IMR-90 (cell line): ENCODE data around the gene TBC1D16. TPM values are rescaled to one million over a fixed set of nuclear protein-coding genes. Genes with fewer than 3 reads are reported as not detected.

Experiments used
- ATAC-seq: fragments of 200-7000 bp; cut with Tn5 transposase; 2 replicates; pipeline ENCODE4 v1.9.1; 2020; ENCODE audit warnings: low read depth, mild to moderate bottlenecking, moderate library complexity
- BruUV-seq: library from RNA; stranded (reverse); fragments of 400-500 nt; replicated peaks from 2 replicates; lab custom pipeline; 2021; lab: Mats Ljungman, UMichigan
- CTCF ChIA-PET: fragments of 300-600 bp; formaldehyde crosslinking; extraction: SDS; loops from one replicate; lab custom pipeline; 2021; ENCODE audit warnings: antibody characterized with exemption; lab: Yijun Ruan, JAX
- POLR2A ChIA-PET: fragments of 300-600 bp; sonication (Branson Sonifier 250); formaldehyde crosslinking; loops from one replicate; lab custom pipeline; 2022; ENCODE audit warnings: antibody characterized with exemption; ENCODE audit not compliant: unreplicated experiment; lab: Charles Lee
- DNase-seq: peaks from one replicate; pipeline ENCODE4 v3.0.0; 2013
- H2AFZ ChIP-seq: replicated peaks from 2 replicates; pipeline ENCODE3; 2013; ENCODE audit warnings: low read length, mild to moderate bottlenecking; ENCODE audit not compliant: poor library complexity
- H2AK5ac ChIP-seq: 2 replicates; pipeline ENCODE4 v1.6.1; 2013; ENCODE audit warnings: low read depth, low read length, inconsistent platforms
- H2AK9ac ChIP-seq: replicated peaks from 2 replicates; pipeline ENCODE3; 2013; ENCODE audit warnings: mild to moderate bottlenecking, low read depth, low read length, moderate library complexity; ENCODE audit not compliant: poor library complexity
- H2BK120ac ChIP-seq: 2 replicates; pipeline ENCODE4 v1.6.1; 2013; ENCODE audit warnings: low read depth, low read length, inconsistent platforms
- H2BK15ac ChIP-seq: 3 replicates; pipeline ENCODE4 v1.6.1; 2013; ENCODE audit warnings: low read depth, low read length, inconsistent platforms
- H2BK20ac ChIP-seq: 2 replicates; pipeline ENCODE4 v1.6.1; 2013; ENCODE audit warnings: low read depth, mild to moderate bottlenecking, inconsistent platforms, low read length, moderate library complexity
- H2BK5ac ChIP-seq: 2 replicates; pipeline ENCODE4 v1.6.1; 2013; ENCODE audit warnings: mild to moderate bottlenecking, low read depth, low read length, inconsistent platforms; ENCODE audit not compliant: poor library complexity, severe bottlenecking
- H3K14ac ChIP-seq: replicated peaks from 2 replicates; pipeline ENCODE4 v1.6.1; 2013; ENCODE audit warnings: low read depth, low read length, inconsistent platforms
- H3K18ac ChIP-seq: 2 replicates; pipeline ENCODE4 v1.6.1; 2013; ENCODE audit warnings: low read depth, low read length, control low read depth
- H3K23ac ChIP-seq: 2 replicates; pipeline ENCODE4 v1.6.1; 2013; ENCODE audit warnings: low read depth, low read length, inconsistent platforms
- H3K27ac ChIP-seq: 2 replicates; pipeline ENCODE4 v1.5.1; 2013; ENCODE audit warnings: mild to moderate bottlenecking, control low read depth, low read length; ENCODE audit not compliant: insufficient read depth
- H3K27me3 ChIP-seq: 2 replicates; pipeline ENCODE4 v1.6.1; 2013; ENCODE audit warnings: low read length; ENCODE audit not compliant: control insufficient read depth, insufficient read depth
- H3K36me3 ChIP-seq: 2 replicates; pipeline ENCODE4 v1.6.1; 2013; ENCODE audit warnings: low read length, mixed read lengths; ENCODE audit not compliant: control insufficient read depth, insufficient read depth
- H3K4ac ChIP-seq: 2 replicates; pipeline ENCODE4 v1.6.1; 2013; ENCODE audit warnings: low read depth, low read length, inconsistent platforms
- H3K4me1 ChIP-seq: 2 replicates; pipeline ENCODE4 v1.6.1; 2013; ENCODE audit warnings: low read length, mixed read lengths; ENCODE audit not compliant: control insufficient read depth, insufficient read depth
- H3K4me2 ChIP-seq: 2 replicates; pipeline ENCODE4 v1.6.1; 2013; ENCODE audit warnings: low read depth, mild to moderate bottlenecking, control low read depth, low read length, moderate library complexity
- H3K4me3 ChIP-seq: 2 replicates; pipeline ENCODE4 v1.5.1; 2013; ENCODE audit warnings: low read depth, mild to moderate bottlenecking, control low read depth, low read length, moderate library complexity; ENCODE audit not compliant: insufficient read depth
- H3K56ac ChIP-seq: 2 replicates; pipeline ENCODE4 v1.6.1; 2013; ENCODE audit warnings: low read length, inconsistent platforms; ENCODE audit not compliant: insufficient read depth; ENCODE audit errors: extremely low read depth
- H3K79me1 ChIP-seq, 2 experiments: 2 replicates each; pipeline ENCODE4 v1.6.1; 2013; ENCODE audit warnings: low read length in 2 of 2, inconsistent platforms in 1 of 2, low read depth in 1 of 2
- H3K9ac ChIP-seq: 2 replicates; pipeline ENCODE4 v1.6.1; 2013; ENCODE audit warnings: low read depth, low read length, control low read depth
- H3K9me1 ChIP-seq: 2 replicates; pipeline ENCODE4 v1.6.1; 2013; ENCODE audit warnings: low read length, inconsistent platforms; ENCODE audit not compliant: insufficient read depth
- H3K9me3 ChIP-seq: 2 replicates; pipeline ENCODE4 v1.6.1; 2013; ENCODE audit warnings: low read length; ENCODE audit not compliant: control insufficient read depth, insufficient read depth
- H4K20me1 ChIP-seq: 2 replicates; pipeline ENCODE4 v1.6.1; 2013; ENCODE audit warnings: low read length, inconsistent platforms; ENCODE audit not compliant: insufficient read depth
- H4K5ac ChIP-seq: 2 replicates; pipeline ENCODE4 v1.6.1; 2013; ENCODE audit warnings: mild to moderate bottlenecking, low read depth, low read length, control low read depth
- H4K8ac ChIP-seq, 2 experiments: 2 replicates each; pipeline ENCODE4 v1.6.1; 2013; ENCODE audit warnings: low read depth in 2 of 2, low read length in 2 of 2, control low read depth in 1 of 2, inconsistent platforms in 1 of 2
- H4K91ac ChIP-seq: 2 replicates; pipeline ENCODE4 v1.6.1; 2013; ENCODE audit warnings: low read depth, low read length, inconsistent platforms; ENCODE audit not compliant: insufficient read depth
- BHLHE40 ChIP-seq: fragments of 150-350 bp; IDR thresholded peaks from 2 replicates; pipeline ENCODE4 v1.6.1; 2016; ENCODE audit warnings: mild to moderate bottlenecking, low read depth, low read length
- CEBPB ChIP-seq: IDR thresholded peaks from 2 replicates; pipeline ENCODE4 v1.6.1; 2012; ENCODE audit warnings: low read depth, low read length, improper control_type of control experiment
- CHD1 ChIP-seq: IDR thresholded peaks from 2 replicates; pipeline ENCODE4 v1.6.1; 2012; ENCODE audit warnings: low read depth, low read length, improper control_type of control experiment
- CTCF ChIP-seq: conservative IDR thresholded peaks from 2 replicates; pipeline ENCODE4 v1.5.1; 2012; ENCODE audit warnings: mild to moderate bottlenecking, low read depth, low read length, improper control_type of control experiment
- ELK1 ChIP-seq: fragments of 150-350 bp; IDR thresholded peaks from 2 replicates; pipeline ENCODE4 v1.6.1; 2016; ENCODE audit warnings: low read depth, mild to moderate bottlenecking, low read length, moderate library complexity, borderline replicate concordance
- MAFK ChIP-seq: IDR thresholded peaks from 2 replicates; pipeline ENCODE4 v1.6.1; 2012; ENCODE audit warnings: low read depth, low read length, improper control_type of control experiment
- MAZ ChIP-seq: IDR thresholded peaks from 2 replicates; pipeline ENCODE4 v1.6.1; 2012; ENCODE audit warnings: low read depth, mild to moderate bottlenecking, low read length, improper control_type of control experiment, moderate library complexity, borderline replicate concordance
- MXI1 ChIP-seq: IDR thresholded peaks from 2 replicates; pipeline ENCODE4 v1.6.1; 2012; ENCODE audit warnings: low read depth, mild to moderate bottlenecking, low read length, moderate library complexity, borderline replicate concordance
- NFE2L2 ChIP-seq: fragments of 150-350 bp; IDR thresholded peaks from 2 replicates; pipeline ENCODE4 v1.6.1; 2016; ENCODE audit warnings: low read depth, mild to moderate bottlenecking, low read length
- POLR2A ChIP-seq: IDR thresholded peaks from 2 replicates; pipeline ENCODE4 v1.6.1; 2012; ENCODE audit warnings: mild to moderate bottlenecking, low read depth, low read length
- RCOR1 ChIP-seq: IDR thresholded peaks from 2 replicates; pipeline ENCODE4 v1.6.1; 2012; ENCODE audit warnings: mild to moderate bottlenecking, low read length, improper control_type of control experiment; ENCODE audit not compliant: insufficient replicate concordance
- RFX5 ChIP-seq: IDR thresholded peaks from 2 replicates; pipeline ENCODE4 v1.8.0; 2012; ENCODE audit warnings: low read depth, mild to moderate bottlenecking, low read length, moderate library complexity
- SMC3 ChIP-seq: fragments of 150-350 bp; IDR thresholded peaks from 2 replicates; pipeline ENCODE4 v1.6.1; 2016; ENCODE audit warnings: low read depth, mild to moderate bottlenecking, antibody characterized with exemption, low read length, moderate library complexity
- USF2 ChIP-seq: fragments of 150-350 bp; IDR thresholded peaks from 2 replicates; pipeline ENCODE4 v1.6.1; 2017; ENCODE audit warnings: mild to moderate bottlenecking, antibody characterized with exemption, low read length, low read depth
- WGBS, 2 experiments: methylation state at CpG; one replicate each; pipeline versions ENCODE4 v1.1.5 to v1.1.7; 2013; ENCODE audit warnings: missing lambda C conversion rate in 2 of 2; ENCODE audit not compliant: insufficient read length in 1 of 2; ENCODE audit errors: extremely low coverage in 2 of 2; 5-methylcytosine and 5-hydroxymethylcytosine counted together
- dilution Hi-C: fragments of 300-500 bp; cut with HindIII; formaldehyde crosslinking; loops from one replicate; pipeline ENCODE4 v1.14.3; 2018; ENCODE audit warnings: low sequenced_read_pairs; ENCODE audit not compliant: unreplicated experiment
- in situ Hi-C: fragments of 300-500 bp; cut with MboI; formaldehyde crosslinking; loops from 3 replicates; pipeline ENCODE4 v1.14.3; 2019; ENCODE audit warnings: low sequenced_read_pairs, inconsistent platforms, mixed read lengths
- intact Hi-C: fragments of 100-400 bp; cut with micrococcal nuclease; formaldehyde crosslinking; loops from 2 replicates; pipeline ENCODE4 v1.10.0; 2022
- polyA plus RNA-seq, 3 experiments: library from polyadenylated mRNA; depleted of rRNA; stranded (reverse); fragments of >200 nt; gene quantifications; 2 replicates each; pipeline ENCODE4 v1.2.3, GENCODE V29; 2012; ENCODE audit warnings: low replicate concordance in 1 of 3
- total RNA-seq: library from RNA; depleted of rRNA; stranded (reverse); fragments of >200 nt; gene quantifications from 2 replicates; pipeline ENCODE4 v1.2.3, GENCODE V29; 2012

The TBC1D16 gene
- total and polyA plus RNA-seq, 2 of the 4 experiments (the other 2 are of a cell fraction), result 10.1 to 16.7 TPM

- no peak overlapping the region for H2BK20ac ChIP-seq
- H4K5ac ChIP-seq, result no peak overlapping the region
- H3K36me3 ChIP-seq, result no peaks in the 10 kb centered on the region
- in situ Hi-C loops (no loop called here), intact Hi-C loops (no loop called here), dilution Hi-C loops (no loop called here)
- ATAC-seq (no peak), DNase-seq (no peak)
- no TSS peak for BruUV-seq
- H3K27me3 ChIP-seq, result no peaks in the 10 kb centered on the region
- peaks cover 83% of the 10 kb centered on the region for H4K20me1 ChIP-seq
- H3K9me1 ChIP-seq, result peaks cover 40% of the 10 kb centered on the region
- no peak overlapping the region for H4K8ac ChIP-seq
- no peak overlapping the region for H3K4ac ChIP-seq
- H3K4me1 ChIP-seq, result peaks cover 23% of the 10 kb centered on the region
- no peak overlapping the region for H2AK9ac ChIP-seq
- H3K9ac ChIP-seq, result no peak overlapping the region
- no peak overlapping the region for H2AFZ ChIP-seq
- H2BK120ac ChIP-seq, result no peak overlapping the region
- no peak overlapping the region for H3K18ac ChIP-seq
- H3K79me1 ChIP-seq, result peaks cover 71 to 88% of the 10 kb centered on the region in 2 experiments
- POLR2A ChIA-PET, result interaction anchor here (0.6 kb wide), 1 partner anchor 41 kb away, joined by 3 read pairs; no protein-coding TSS in a partner anchor
- no peak overlapping the region for H3K4me3 ChIP-seq
- H2AK5ac ChIP-seq, result no peak overlapping the region
- no peak overlapping the region for H2BK15ac ChIP-seq
- no peaks in the 10 kb centered on the region for H3K9me3 ChIP-seq
- no peak overlapping the region for H3K27ac ChIP-seq
- no peak overlapping the region for H3K14ac ChIP-seq
- H3K4me2 ChIP-seq, result no peak overlapping the region
- H3K23ac ChIP-seq, result no peak overlapping the region
- no peak overlapping the region for H3K56ac ChIP-seq
- TF ChIP-seq CHD1 (no peak), CTCF (no peak), RFX5 (no peak), BHLHE40 (no peak), NFE2L2 (no peak), POLR2A (no peak), MXI1 (no peak), SMC3 (no peak), CEBPB (no peak), MAZ (no peak), ELK1 (no peak), RCOR1 (no peak), MAFK (no peak), USF2 (no peak)
- CTCF ChIA-PET, result interaction anchor here (0.6 kb wide), 1 partner anchor 96 kb away, joined by 3 read pairs; no protein-coding TSS in a partner anchor
- H2BK5ac ChIP-seq, result no peak overlapping the region
- no peak overlapping the region for H4K91ac ChIP-seq
- WGBS, 2 experiments, result 91% methylated on average over 6 of the region's 10 CpGs; no CpG with 5 or more reads in 1 of the 2 experiments
Measured at GRCh38 chr17:80028030-80028429, 7.6 kb downstream of the TBC1D16 start.
